ENCODE results near the gene SLC9A2.

- TF ChIP-seq EZH2 (IDR thresholded peaks at IDR 0.05; ENCODE audit: insufficient read depth, low read length) (no peak), CTCF (IDR thresholded peaks at IDR 0.05; ENCODE audit: insufficient read depth, low read depth, low read length) (no peak)
These were observed 24.8 kb upstream of the SLC9A2 start for GRCh38 chr2:102594445-102595016.
